ENCODE measurements around the gene PCDHGA12.
"Not testable (repeated sequence)": the region's sequence is repeated elsewhere in the genome, so short reads cannot be mapped to it uniquely, and the experiment has no call there.

Gene PCDHGA12

GRCh38 chr5:141409598-141410306 is 20.6 kb upstream of the PCDHGA12 start:
- no peak for DNase-seq

GRCh38 chr5:141411575-141411974 is 18.7 kb upstream of the PCDHGA12 start:
- DNase-seq: no peak

- peak; percentile 55 for DNase-seq
These were observed 17.3 kb upstream of the PCDHGA12 start, which contains the start of gene PCDHGA10 for GRCh38 chr5:141412854-141413539. PCDHGA10 (plus strand) TSS chr5:141412987; CDS start chr5:141413176, 189 bp downstream.

- DNase-seq: no peak
These were observed 16.7 kb upstream of the PCDHGA12 start for GRCh38 chr5:141413540-141414069.

GRCh38 chr5:141414548-141415274 is 15.6 kb upstream of the PCDHGA12 start:
- not testable (repeated sequence) for DNase-seq

- DNase-seq: not testable (repeated sequence)
These were observed 15.1 kb upstream of the PCDHGA12 start for GRCh38 chr5:141415275-141415618.

- DNase-seq: not testable (repeated sequence)
These were observed 12.7 kb upstream of the PCDHGA12 start, which contains the start of gene PCDHGB7 for GRCh38 chr5:141417494-141418172. PCDHGB7 (plus strand) TSS chr5:141417677; CDS start chr5:141417860, 183 bp downstream.

- DNase-seq: no peak
These were observed 11.0 kb upstream of the PCDHGA12 start for GRCh38 chr5:141419074-141419880.

- DNase-seq: no peak
These were observed 9.3 kb upstream of the PCDHGA12 start, which contains the start of gene PCDHGA11 for GRCh38 chr5:141420855-141421488. PCDHGA11 (plus strand) TSS chr5:141421051; CDS start chr5:141421228, 177 bp downstream.

- no peak for DNase-seq
These were observed 8.8 kb upstream of the PCDHGA12 start for GRCh38 chr5:141421489-141421855.

GRCh38 chr5:141422742-141423291 is 7.5 kb upstream of the PCDHGA12 start:
- no peak for DNase-seq

- no peak for DNase-seq
These were observed 2.4 kb upstream of the PCDHGA12 start for GRCh38 chr5:141427783-141428426.

GRCh38 chr5:141431286-141431685 is 979 bp downstream of the PCDHGA12 start:
- DNase-seq: no peak

GRCh38 chr5:141432308-141432707 is 2.0 kb downstream of the PCDHGA12 start:
- not testable (repeated sequence) for DNase-seq

- not testable (repeated sequence) for DNase-seq
These were observed 2.4 kb downstream of the PCDHGA12 start for GRCh38 chr5:141432726-141433125.

GRCh38 chr5:141434006-141434405 is 3.7 kb downstream of the PCDHGA12 start:
- DNase-seq: no peak

GRCh38 chr5:141437221-141437620 is 6.9 kb downstream of the PCDHGA12 start:
- DNase-seq: no peak

GRCh38 chr5:141439411-141440141 is 9.3 kb downstream of the PCDHGA12 start:
- DNase-seq: no peak

- no peak for DNase-seq
These were observed 10.0 kb downstream of the PCDHGA12 start for GRCh38 chr5:141440341-141440740.
